ENCODE data around the gene DYDC2. TPM values are rescaled to one million over a fixed set of nuclear protein-coding genes. Genes with fewer than 3 reads are reported as not detected.
A peak's percentile ranks its signal among the peaks of the same experiment; 100 is the strongest.

Gene DYDC2
- total and polyA plus RNA-seq, 12 donors, result not detected

- no peak for TF ChIP-seq CTCF (IDR thresholded peaks at IDR 0.05)
- no peak for ATAC-seq
- H3K9me3 ChIP-seq, result no peaks in the 10 kb centered on the region
- WGBS, 2 donors, result 66 to 68% methylated on average over 6 of the region's 6 CpGs
- intact Hi-C loops (cut with DNase I), result no loop called here
- no peak overlapping the region for H3K4me3 ChIP-seq
- no peaks in the 10 kb centered on the region for H3K4me1 ChIP-seq
- DNase-seq, result no peak
- peaks cover 0 to 25% (median 8%) of the 10 kb centered on the region in 7 donors for H3K27me3 ChIP-seq
- H3K36me3 ChIP-seq, result no peaks in the 10 kb centered on the region
- no peak overlapping the region for H3K27ac ChIP-seq
These were observed 31.7 kb upstream of the DYDC2 start for GRCh38 chr10:80324891-80325364.

- Histone ChIP-seq H3K4me3 (no peak overlapping the region), H3K27me3 (peaks cover 0 to 13% (median 1%) of the 10 kb centered on the region in 7 donors), H3K4me1 (no peaks in the 10 kb centered on the region), H3K36me3 (no peaks in the 10 kb centered on the region), H3K9me3 (peaks cover 0 to 8% (median 0%) of the 10 kb centered on the region in 11 donors), H3K27ac (no peak overlapping the region)
- WGBS, 2 donors, result 97% methylated on average over 1 of the region's 1 CpG
- ATAC-seq, result peak in 4 of 8 donors; percentile 11 to 78 (median 34)
- intact Hi-C loops (cut with DNase I), result no loop called here
- no peak for DNase-seq
- no peak for TF ChIP-seq CTCF (IDR thresholded peaks at IDR 0.05)
These were observed 22.6 kb upstream of the DYDC2 start for GRCh38 chr10:80333983-80334382.

- H3K4me1 ChIP-seq, result no peaks in the 10 kb centered on the region
- peaks cover 0 to 3% (median 0%) of the 10 kb centered on the region in 11 donors for H3K9me3 ChIP-seq
- intact Hi-C loops (cut with DNase I), result no loop called here
- ATAC-seq (peak in 1 of 8 donors; percentile 43), DNase-seq (no peak)
- TF ChIP-seq CTCF (IDR thresholded peaks at IDR 0.05), result no peak
- H3K27ac ChIP-seq, result no peak overlapping the region
- no peak overlapping the region for H3K4me3 ChIP-seq
- no peaks in the 10 kb centered on the region for H3K27me3 ChIP-seq
- H3K36me3 ChIP-seq, result no peaks in the 10 kb centered on the region
- 60 to 61% methylated on average over 1 of the region's 1 CpG for WGBS, 2 donors
These were observed 12.3 kb upstream of the DYDC2 start for GRCh38 chr10:80344276-80344675.

- intact Hi-C loops (cut with DNase I), result no loop called here
- TF ChIP-seq CTCF (IDR thresholded peaks at IDR 0.05), result no peak
- H3K27ac ChIP-seq, result no peak overlapping the region
- H3K27me3 ChIP-seq, result no peaks in the 10 kb centered on the region
- DNase-seq (no peak), ATAC-seq (no peak)
- H3K36me3 ChIP-seq, result no peaks in the 10 kb centered on the region
- peaks cover 0 to 3% (median 0%) of the 10 kb centered on the region in 11 donors for H3K9me3 ChIP-seq
- H3K4me3 ChIP-seq, result no peak overlapping the region
- H3K4me1 ChIP-seq, result no peaks in the 10 kb centered on the region
- 61 to 67% methylated on average over 2 of the region's 2 CpGs for WGBS, 2 donors
These were observed 11.7 kb upstream of the DYDC2 start for GRCh38 chr10:80344912-80345311.

Data from heart right ventricle (tissue), 16 donors.